K562 (cell line): Measurements from ENCODE around the gene ZNF692. TPM values are rescaled to one million over a fixed set of nuclear protein-coding genes. Genes with fewer than 3 reads are reported as not detected.

Experiments used
- ATF1 ChIP-seq, 2 experiments: fragments of 450-650 bp in 1 of 2; IDR thresholded peaks; 2 replicates each; pipeline ENCODE4 v1.6.1; 2016; ENCODE audit warnings: missing compliant biosample characterization in 1 of 2, missing genetic modification characterization in 1 of 2
- BHLHE40 ChIP-seq: IDR thresholded peaks from 2 replicates; pipeline ENCODE4 v1.6.1; 2011; ENCODE audit warnings: low read length, improper control_type of control experiment
- CBFA2T3 ChIP-seq: fragments of 450-650 bp; IDR thresholded peaks from 2 replicates; pipeline ENCODE4 v1.6.1; 2017
- CREM ChIP-seq: IDR thresholded peaks from 2 replicates; pipeline ENCODE4 v1.6.1; 2014; ENCODE audit warnings: antibody characterized with exemption, low read depth
- DEAF1 ChIP-seq: fragments of 450-650 bp; formaldehyde crosslinking; IDR thresholded peaks from 2 replicates; pipeline ENCODE4 v1.4.0; 2020; ENCODE audit warnings: mild to moderate bottlenecking, moderate library complexity
- EP300 ChIP-seq: IDR thresholded peaks from 2 replicates; pipeline ENCODE4 v1.6.1; 2012; ENCODE audit warnings: low read length, improper control_type of control experiment
- HDAC1 ChIP-seq, 2 experiments: fragments of 450-650 bp; IDR thresholded peaks; 2 replicates each; pipeline ENCODE4 v1.6.1; 2016 to 2017; ENCODE audit warnings: inconsistent platforms in 1 of 2, mild to moderate bottlenecking in 1 of 2, moderate library complexity in 1 of 2
- KLF1 ChIP-seq: fragments of 450-650 bp; IDR thresholded peaks from 2 replicates; pipeline ENCODE4 v1.6.1; 2016; ENCODE audit warnings: missing genetic modification characterization, missing compliant biosample characterization
- KLF16 ChIP-seq: IDR thresholded peaks from 2 replicates; pipeline ENCODE4 v1.6.1; 2016; ENCODE audit warnings: antibody characterized with exemption
- MAFK ChIP-seq: IDR thresholded peaks from 2 replicates; pipeline ENCODE4 v1.6.1; 2011; ENCODE audit warnings: low read length, improper control_type of control experiment
- MNT ChIP-seq, 2 experiments: fragments of 450-650 bp; conservative IDR thresholded peaks; 2 replicates each; pipeline ENCODE4 v1.6.1; 2017; ENCODE audit warnings: mild to moderate bottlenecking in 2 of 2, moderate library complexity in 2 of 2
- NCOA1 ChIP-seq: fragments of 450-650 bp; IDR thresholded peaks from 2 replicates; pipeline ENCODE4 v1.6.1; 2016; ENCODE audit warnings: low read depth
- NFXL1 ChIP-seq: fragments of 450-650 bp; formaldehyde crosslinking; IDR thresholded peaks from 2 replicates; pipeline ENCODE4 v1.4.0; 2021; ENCODE audit warnings: mild to moderate bottlenecking
- NR2C1 ChIP-seq, 2 experiments: fragments of 450-650 bp; IDR thresholded peaks; 2 replicates each; pipeline ENCODE4 v1.6.1; 2017; ENCODE audit warnings: mild to moderate bottlenecking in 2 of 2, antibody characterized with exemption in 1 of 2, inconsistent platforms in 1 of 2, missing compliant biosample characterization in 1 of 2, missing genetic modification characterization in 1 of 2
- PKNOX1 ChIP-seq: fragments of 450-650 bp; IDR thresholded peaks from 2 replicates; pipeline ENCODE4 v1.6.1; 2016
- ZBTB43 ChIP-seq: sonication (generic); formaldehyde crosslinking; IDR thresholded peaks from 2 replicates; pipeline ENCODE4 v1.8.0; 2023; ENCODE audit warnings: mild to moderate bottlenecking, missing genetic modification reagents
- ZC3H4 ChIP-seq: sonication (generic); formaldehyde crosslinking; IDR thresholded peaks from 2 replicates; pipeline ENCODE4 v1.9.0; 2021; ENCODE audit warnings: missing genetic modification reagents, borderline replicate concordance
- ZNF395 ChIP-seq: fragments of 200-800 bp; sonication (Bioruptor generic); IDR thresholded peaks from 2 replicates; pipeline ENCODE4 v1.6.1; 2017; ENCODE audit warnings: missing genetic modification characterization, missing compliant biosample characterization
- ZNF445 ChIP-seq: fragments of 250-450 bp; sonication (Bioruptor Pico); IDR thresholded peaks from 2 replicates; pipeline ENCODE4 v1.4.0; 2020; ENCODE audit warnings: low read depth, mild to moderate bottlenecking, moderate library complexity
- polyA plus RNA-seq, 8 experiments: library from polyadenylated mRNA; depleted of rRNA in 4 of 8; stranded (reverse) in 5 of 8; unstranded in 3 of 8; fragments of >200 nt; fragmentation: Nextera tagmentation in 2 of 8; fragmentation: Illumina TruSeq in 1 of 8; extraction: Ambion mirVana in 2 of 8; extraction: Trizol in 1 of 8; gene quantifications; 2 replicates each; pipeline versions ENCODE4 v1.2.1 to v1.2.3, GENCODE V29; 2011 to 2014; ENCODE audit warnings: inconsistent platforms in 1 of 8, missing spikeins in 1 of 8
- total RNA-seq, 7 experiments: library from RNA; depleted of rRNA in 6 of 7; stranded (reverse); fragments of >200 nt in 6 of 7; fragmentation: Illumina TruSeq in 2 of 7; extraction: Trizol in 2 of 7; gene quantifications; 2 replicates each; pipeline versions ENCODE4 v1.2.1 to v1.2.3, GENCODE V29; 2011 to 2021; ENCODE audit warnings: low replicate concordance in 1 of 7

Gene ZNF692
- total and polyA plus RNA-seq, 9 of the 15 experiments (the other 6 are each of a cell fraction or from before 2014, with no cell fraction given): 8.4 to 143 (median 55.9) TPM

GRCh38 chr1:248828845-248829244, 30.0 kb downstream of the ZNF692 start (continued):
- TF ChIP-seq NFXL1 (CRISPR knock-in tag): no peak
- peak; percentile 45; the same call in 1 of the 2 replicates for TF ChIP-seq ZNF395 (CRISPR knock-in tag)
- peak; percentile 88 for TF ChIP-seq CBFA2T3
- TF ChIP-seq CREM: peak; percentile 64
- 0 out of 2 replicates have a peak, but pooled peaks have one; percentile 8 for TF ChIP-seq DEAF1 (CRISPR knock-in tag)
- TF ChIP-seq BHLHE40: 0 out of 2 replicates have a peak, but pooled peaks have one; percentile 17
- TF ChIP-seq ZNF445 (CRISPR knock-in tag): no peak
- no peak for TF ChIP-seq KLF1 (tag)
- peak; percentile 62; the same call in 1 of the 2 replicates for TF ChIP-seq MAFK
- TF ChIP-seq ZC3H4: no peak
- TF ChIP-seq PKNOX1: peak; percentile 82
- no peak for TF ChIP-seq KLF16
- no peak for TF ChIP-seq ATF1 (CRISPR knock-in tag; IDR thresholded peaks at IDR 0.05)
- no peak; the same call in 1 of the 2 replicates for TF ChIP-seq ATF1 (tag; IDR thresholded peaks at IDR 0.05)
- peak; percentile 91 for TF ChIP-seq EP300
- peak; percentile 47 to 74; a peak in 3 of 4 replicates for TF ChIP-seq MNT (conservative IDR thresholded peaks at IDR 0.05)
- peak in 1 of 2 experiments; percentile 91; a peak in 2 of 4 replicates for TF ChIP-seq HDAC1 (IDR thresholded peaks at IDR 0.05)
- peak; percentile 57; the same call in 1 of the 2 replicates for TF ChIP-seq NCOA1
- TF ChIP-seq ZBTB43 (CRISPR knock-in tag): no peak
- peak; percentile 38; the same call in 1 of the 2 replicates for TF ChIP-seq NR2C1 (IDR thresholded peaks at IDR 0.05)
- no peak; the same call in 1 of the 2 replicates for TF ChIP-seq NR2C1 (tag; IDR thresholded peaks at IDR 0.05)
